HG03066 (cell line): ENCODE results near the gene KIF5A.
"Not testable (repeated sequence)": the region's sequence is repeated elsewhere in the genome, so short reads cannot be mapped to it uniquely, and the experiment has no call there.

Experiments
- ATAC-seq: cut with Tn5 transposase; IDR thresholded peaks from one replicate; pipeline ENCODE4 v1.9.1; 2021; ENCODE audit warnings: low read depth; ENCODE audit not compliant: unreplicated experiment

The KIF5A gene

GRCh38 chr12:57579677-57580465 is 30.0 kb downstream of the KIF5A start:
- no peak for ATAC-seq

GRCh38 chr12:57580466-57580795 is 30.6 kb downstream of the KIF5A start:
- ATAC-seq: no peak

- no peak for ATAC-seq
Measured at GRCh38 chr12:57581802-57582201, 32.0 kb downstream of the KIF5A start.

- no peak for ATAC-seq
Measured at GRCh38 chr12:57582440-57582839, 32.6 kb downstream of the KIF5A start.

GRCh38 chr12:57583008-57583831 is 33.4 kb downstream of the KIF5A start:
- peak; percentile 92 for ATAC-seq

GRCh38 chr12:57584050-57584449 is 34.2 kb downstream of the KIF5A start:
- no peak for ATAC-seq

GRCh38 chr12:57584690-57585089 is 34.8 kb downstream of the KIF5A start:
- ATAC-seq: no peak

- no peak for ATAC-seq
Measured at GRCh38 chr12:57585156-57585555, 35.3 kb downstream of the KIF5A start.

- ATAC-seq: no peak
Measured at GRCh38 chr12:57586128-57586527, 36.3 kb downstream of the KIF5A start.

- no peak for ATAC-seq
Measured at GRCh38 chr12:57586832-57587429, 37.1 kb downstream of the KIF5A start.

- ATAC-seq: not testable (repeated sequence)
Measured at GRCh38 chr12:57588951-57589610, 39.2 kb downstream of the KIF5A start.

GRCh38 chr12:57590479-57590863 is 40.6 kb downstream of the KIF5A start:
- ATAC-seq: no peak

GRCh38 chr12:57590864-57591781 is 41.3 kb downstream of the KIF5A start, which contains the start of gene PIP4K2C:
Gene PIP4K2C (plus strand): TSS chr12:57591192. CDS start chr12:57591290, 98 bp downstream.
- peak; percentile 95 for ATAC-seq

GRCh38 chr12:57591782-57592325 is 42.0 kb downstream of the KIF5A start:
- no peak for ATAC-seq

- ATAC-seq: no peak
Measured at GRCh38 chr12:57592551-57593165, 42.8 kb downstream of the KIF5A start.

GRCh38 chr12:57593187-57593586 is 43.3 kb downstream of the KIF5A start:
- ATAC-seq: no peak

GRCh38 chr12:57600395-57600794 is 50.6 kb downstream of the KIF5A start:
- ATAC-seq: no peak

GRCh38 chr12:57602544-57602943 is 52.7 kb downstream of the KIF5A start:
- ATAC-seq: no peak

- no peak for ATAC-seq
Measured at GRCh38 chr12:57603324-57603723, 53.5 kb downstream of the KIF5A start.
